Body of pancreas (tissue), 4 donors: Measurements from ENCODE around the gene FBXL17.

Source experiments
- CTCF ChIP-seq, 7 experiments: fragments of 450-650 bp in 4 of 7; fragments of 200-600 bp in 3 of 7; sonication (generic) in 3 of 7; IDR thresholded peaks; one replicate each; pipeline ENCODE4 v1.5.1; 2016 to 2019; ENCODE audit warnings: antibody characterized with exemption in 7 of 7
- POLR2A ChIP-seq, 3 donors: fragments of 450-650 bp; IDR thresholded peaks; one replicate each; pipeline ENCODE4 v1.6.1; 2016; ENCODE audit warnings: antibody characterized with exemption in 3 of 3, mild to moderate bottlenecking in 2 of 3

GRCh38 chr5:108164574-108164973, 217.3 kb downstream of the FBXL17 start:
- TF ChIP-seq CTCF (IDR thresholded peaks at IDR 0.05), result no peak
- no peak for TF ChIP-seq POLR2A (IDR thresholded peaks at IDR 0.05)
